Skin epidermis (tissue), 12 donors: Measurements from ENCODE around the gene EMC1.
"Not testable (repeated sequence)": the region's sequence is repeated elsewhere in the genome, so short reads cannot be mapped to it uniquely, and the experiment has no call there.

ENCODE experiments used
- H3K27ac ChIP-seq, 21 experiments: fragments of 200-600 bp; sonication (generic) in 11 of 21; one replicate each; pipeline ENCODE4 v1.5.0; 2020; ENCODE audit warnings: mild to moderate bottlenecking in 3 of 21, inconsistent platforms in 2 of 21, moderate library complexity in 2 of 21
- H3K4me3 ChIP-seq, 7 experiments: fragments of 200-600 bp; sonication (generic) in 2 of 7; one replicate each; pipeline ENCODE4 v1.5.0; 2020; ENCODE audit warnings: inconsistent platforms in 2 of 7, mild to moderate bottlenecking in 2 of 7, moderate library complexity in 1 of 7

EMC1 gene

DNA sequence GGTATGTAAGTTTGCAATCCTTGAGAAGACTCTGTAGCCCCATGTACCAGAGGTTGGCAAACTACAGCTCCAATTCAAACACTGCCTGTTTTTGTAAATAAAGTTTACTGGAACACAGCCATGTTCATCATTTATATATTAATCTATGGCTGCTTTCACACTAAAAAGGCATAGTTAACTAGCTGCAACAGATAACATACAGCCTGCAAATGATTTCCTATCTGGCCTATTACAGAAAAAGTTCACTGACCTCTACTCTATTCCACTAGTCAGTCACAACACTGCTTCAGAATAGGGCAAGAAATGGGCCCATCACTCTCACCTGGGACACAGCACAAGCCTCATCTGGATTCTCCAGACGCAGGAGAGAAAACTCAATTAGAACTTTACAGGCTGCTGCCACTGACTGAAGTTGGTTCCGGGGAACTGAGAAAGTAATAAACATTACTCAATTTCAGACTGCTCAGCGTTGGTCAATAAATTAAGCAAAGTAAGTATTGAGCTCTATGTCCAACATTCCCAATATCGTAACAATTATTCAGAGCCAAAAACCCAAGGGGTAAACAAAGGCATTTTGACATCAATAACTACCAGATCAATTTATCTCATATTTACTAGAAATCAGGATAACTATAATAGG is 51.9 kb downstream of the EMC1 start:
- no peak overlapping the region for H3K4me3 ChIP-seq
- H3K27ac ChIP-seq = no peak overlapping the region

- Histone ChIP-seq H3K27ac (no peak overlapping the region), H3K4me3 (no peak overlapping the region)
Observed at GRCh38 chr1:19198820-19199219, 52.5 kb downstream of the EMC1 start.

GRCh38 chr1:19197845-19198244 is 53.5 kb downstream of the EMC1 start:
- no peak overlapping the region for H3K4me3 ChIP-seq
- H3K27ac ChIP-seq = no peak overlapping the region

- Histone ChIP-seq H3K27ac (no peak overlapping the region), H3K4me3 (no peak overlapping the region)
Observed at GRCh38 chr1:19196331-19196730, 55.0 kb downstream of the EMC1 start.

DNA sequence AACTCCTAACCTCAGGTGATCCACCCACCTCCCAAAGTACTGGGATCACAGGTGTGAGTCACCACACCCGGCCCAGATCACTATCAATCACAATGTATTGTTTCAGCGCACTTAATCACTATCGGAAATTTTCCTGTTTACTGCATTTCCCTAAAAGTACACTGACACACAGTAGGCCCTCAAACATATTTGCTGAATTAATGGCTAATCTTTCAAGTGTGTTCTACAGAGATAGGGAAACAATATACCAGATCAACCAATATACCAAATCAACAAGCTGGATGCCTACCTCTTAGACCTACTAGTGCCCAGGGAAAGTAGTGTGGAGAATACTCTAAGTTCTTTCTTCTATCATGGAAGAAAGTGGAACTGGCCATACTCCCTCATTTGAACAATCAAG is 58.3 kb downstream of the EMC1 start:
- no peak overlapping the region for H3K4me3 ChIP-seq
- H3K27ac ChIP-seq = no peak overlapping the region

DNA sequence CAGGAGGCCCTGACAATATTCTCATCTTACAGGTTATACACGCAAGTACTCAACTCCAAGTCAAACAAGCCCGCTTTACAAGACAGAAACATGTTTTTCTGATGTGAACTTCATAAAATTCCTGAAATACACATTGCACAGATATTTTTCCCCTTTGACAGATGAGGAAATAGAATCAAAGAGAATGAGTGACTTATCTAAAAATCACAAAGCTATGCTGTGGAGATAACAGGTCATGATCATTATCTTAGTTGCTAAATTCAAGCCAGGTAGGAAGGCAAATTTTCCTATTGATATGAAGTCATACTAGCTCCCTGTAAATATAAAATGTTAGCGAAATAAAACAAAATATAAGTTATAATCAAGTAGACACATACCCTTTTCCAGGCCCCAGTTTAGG is 59.5 kb downstream of the EMC1 start:
- Histone ChIP-seq H3K4me3 (no peak overlapping the region), H3K27ac (no peak overlapping the region)

DNA sequence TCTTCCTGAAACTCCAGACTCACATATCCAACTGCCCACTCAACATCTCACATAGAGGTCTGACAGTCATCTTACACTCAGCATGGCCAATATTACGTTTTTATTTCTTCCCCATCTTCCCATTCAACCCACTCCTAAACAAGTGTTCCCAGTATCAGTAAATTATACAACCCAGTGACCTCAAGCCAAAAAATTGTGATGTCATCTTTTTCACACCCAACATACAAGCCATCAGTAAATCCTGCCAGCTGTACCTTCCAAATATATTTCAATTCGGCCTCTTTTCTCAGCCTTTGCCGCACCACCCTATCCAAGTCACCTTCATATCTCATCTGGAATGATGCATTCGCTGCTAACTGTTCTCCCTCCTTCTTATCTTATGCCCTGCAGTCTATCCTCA is 60.9 kb downstream of the EMC1 start:
- no peak overlapping the region for H3K27ac ChIP-seq
- H3K4me3 ChIP-seq = no peak overlapping the region

GRCh38 chr1:19189270-19189669 is 62.1 kb downstream of the EMC1 start:
- Histone ChIP-seq H3K4me3 (no peak overlapping the region), H3K27ac (no peak overlapping the region)

GRCh38 chr1:19187852-19188251 is 63.5 kb downstream of the EMC1 start:
- H3K4me3 ChIP-seq = no peak overlapping the region

DNA sequence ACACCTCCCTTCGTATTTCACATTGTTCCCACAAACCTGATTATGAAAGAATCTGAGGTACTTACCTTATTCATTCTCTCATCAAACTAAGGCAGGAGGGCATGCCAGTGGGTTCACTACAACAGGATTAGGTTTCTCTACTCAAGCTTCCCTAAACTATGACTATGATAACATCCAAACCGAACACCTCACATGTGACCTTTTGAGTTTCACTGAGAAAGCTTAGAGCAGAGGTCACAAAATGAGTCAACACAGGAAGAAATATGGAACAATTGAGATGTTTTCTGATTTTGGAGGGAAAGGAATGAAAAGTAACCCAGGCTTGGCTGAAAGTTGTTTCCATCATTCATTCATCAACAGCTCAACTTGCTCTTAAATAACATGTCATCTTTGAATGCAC is 65.3 kb downstream of the EMC1 start:
- no peak overlapping the region for H3K27ac ChIP-seq
- H3K4me3 ChIP-seq = no peak overlapping the region

More at GRCh38 chr1:19187852-19188251, 63.5 kb downstream of the EMC1 start:
- no peak overlapping the region for H3K27ac ChIP-seq

- H3K27ac ChIP-seq = no peak overlapping the region
- H3K4me3 ChIP-seq = no peak overlapping the region
Observed at GRCh38 chr1:19182223-19182622, 69.1 kb downstream of the EMC1 start.

DNA sequence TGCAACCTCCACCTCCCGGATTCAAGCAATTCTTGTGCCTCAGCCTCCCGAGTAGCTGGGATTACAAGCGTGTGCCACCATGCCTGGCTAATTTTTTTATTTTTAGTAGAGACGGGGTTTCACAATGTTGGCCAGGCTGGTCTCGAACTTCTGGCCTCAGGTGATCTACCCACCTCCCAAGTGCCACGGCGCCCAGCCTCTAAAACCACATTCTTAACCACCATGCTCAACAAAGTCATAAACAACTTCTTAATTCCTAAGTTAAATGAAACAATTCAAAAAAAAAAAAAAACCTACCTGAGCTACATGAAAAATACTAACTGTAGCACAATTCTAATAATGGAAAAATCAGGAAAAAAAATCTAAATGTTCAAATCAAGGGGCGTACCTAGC is 71.1 kb downstream of the EMC1 start:
- H3K27ac ChIP-seq, H3K4me3 ChIP-seq: not testable (repeated sequence)

DNA sequence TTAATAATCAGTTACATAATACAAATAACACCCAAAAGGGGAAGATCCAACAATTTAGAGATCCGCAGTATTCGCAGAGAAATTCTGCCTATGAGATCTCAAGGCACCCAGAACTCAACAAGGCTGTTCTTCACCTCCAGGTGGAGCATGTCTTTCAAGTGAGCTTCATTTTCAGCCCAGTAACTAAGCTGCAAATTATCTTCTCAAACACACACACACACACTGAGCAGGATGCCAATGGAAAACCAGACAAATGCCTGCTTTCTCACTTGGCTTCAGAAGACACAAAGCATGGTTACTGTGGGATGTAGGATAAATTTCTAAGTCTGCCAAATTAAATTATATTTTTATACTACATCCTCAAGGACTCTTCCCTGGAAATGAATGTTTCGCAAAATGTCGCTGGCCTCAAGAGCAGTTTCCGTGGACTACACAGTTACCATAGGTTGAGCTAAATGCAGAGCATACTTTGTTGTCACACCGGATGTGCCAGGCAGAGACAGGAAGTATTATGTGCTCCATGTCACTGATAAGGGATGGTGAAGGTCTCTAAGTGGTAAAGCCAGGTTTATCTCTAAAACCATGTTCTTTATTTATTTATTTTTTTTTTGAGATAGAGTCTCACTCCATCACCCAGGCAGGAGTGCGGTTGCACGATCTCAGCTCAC is 71.6 kb downstream of the EMC1 start:
- no peak overlapping the region for H3K27ac ChIP-seq
- H3K4me3 ChIP-seq = no peak overlapping the region

DNA sequence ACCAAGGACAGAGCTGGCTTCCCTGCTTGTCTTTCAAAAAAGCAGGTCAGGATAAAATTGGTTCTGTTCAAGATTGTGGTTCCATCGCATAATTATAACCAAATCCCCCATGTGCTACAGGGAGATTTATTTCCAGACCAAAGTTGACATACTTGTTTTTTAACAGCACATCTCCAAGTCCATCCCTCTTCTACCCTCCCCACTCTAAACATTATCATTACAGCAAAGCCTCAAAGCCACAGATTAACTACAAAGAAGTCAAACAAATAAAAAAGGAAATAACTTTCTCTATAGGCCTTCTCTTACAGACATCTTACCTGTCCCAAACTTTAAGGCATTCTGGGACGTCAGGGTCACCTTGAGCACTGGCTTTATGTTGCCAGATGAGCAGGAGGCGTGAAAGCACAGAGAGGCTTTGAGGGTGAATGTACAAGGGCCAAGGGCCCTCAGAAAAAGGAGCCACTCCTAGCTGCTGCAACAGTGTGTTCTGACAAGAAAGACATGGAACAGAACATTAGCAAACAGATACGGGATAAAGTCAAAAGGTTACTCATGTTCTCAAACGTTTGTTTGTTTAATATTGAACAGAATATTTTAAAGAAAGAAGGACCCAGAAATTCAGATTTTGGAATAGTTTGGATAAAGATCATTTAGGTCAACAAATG is 72.5 kb downstream of the EMC1 start:
- Histone ChIP-seq H3K4me3 (no peak overlapping the region), H3K27ac (peak overlapping the region in 1 of 21 experiments; percentile 24)

GRCh38 chr1:19177811-19178210 is 73.5 kb downstream of the EMC1 start:
- Histone ChIP-seq H3K27ac (no peak overlapping the region), H3K4me3 (no peak overlapping the region)

GRCh38 chr1:19169642-19170041 is 81.7 kb downstream of the EMC1 start:
- Histone ChIP-seq H3K27ac (no peak overlapping the region), H3K4me3 (no peak overlapping the region)

DNA sequence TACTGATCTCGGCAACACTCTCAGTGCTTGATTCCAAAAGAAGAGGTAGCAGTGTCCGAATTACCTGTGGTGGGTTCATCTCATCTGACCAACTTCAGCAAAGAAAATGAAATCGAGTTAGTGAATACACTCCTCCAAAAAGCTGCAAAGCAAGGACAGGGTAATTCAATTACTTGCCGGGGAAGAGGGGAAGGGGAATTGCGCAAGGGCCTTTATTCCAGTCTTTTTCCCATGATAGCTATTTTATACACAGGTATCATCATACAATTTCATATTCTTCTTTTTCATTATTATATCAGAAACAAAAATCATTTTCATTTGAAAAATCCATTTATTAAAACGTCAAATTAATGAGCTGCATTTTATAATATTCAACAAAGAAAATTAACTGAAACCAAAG is 84.2 kb downstream of the EMC1 start:
- H3K27ac ChIP-seq = no peak overlapping the region

GRCh38 chr1:19166066-19166465 is 85.3 kb downstream of the EMC1 start:
- Histone ChIP-seq H3K27ac (no peak overlapping the region), H3K4me3 (no peak overlapping the region)

More for the DNA sequence above, 84.2 kb downstream of the EMC1 start:
- no peak overlapping the region for H3K4me3 ChIP-seq
